GM19023 (cell line): ENCODE measurements around the gene C1QTNF1.
"Not testable (repeated sequence)": the region's sequence is repeated elsewhere in the genome, so short reads cannot be mapped to it uniquely, and the experiment has no call there.

Source experiments
- ATAC-seq: cut with Tn5 transposase; IDR thresholded peaks from one replicate; pipeline ENCODE4 v1.9.1; 2021; ENCODE audit warnings: mild to moderate bottlenecking, moderate library complexity; ENCODE audit not compliant: unreplicated experiment

The C1QTNF1 gene

DNA sequence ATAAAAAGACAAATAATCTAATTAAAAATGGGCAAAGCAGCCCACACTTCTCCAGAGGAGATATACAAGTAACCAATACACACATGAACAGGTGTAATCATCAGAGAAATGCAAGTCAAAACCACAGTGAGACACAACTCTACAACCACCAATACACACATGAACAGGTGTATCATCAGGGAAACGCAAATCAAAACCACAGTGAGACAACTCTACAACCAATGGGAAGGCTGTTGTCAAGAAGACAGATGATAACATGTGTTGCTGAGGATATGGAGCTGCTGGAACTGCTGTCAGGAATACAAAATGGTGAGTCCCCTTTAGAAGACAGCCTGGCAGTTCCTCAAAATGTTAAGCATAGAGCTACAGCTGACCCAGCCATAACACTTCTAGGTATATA, 28.2 kb downstream of the C1QTNF1 start:
- no peak for ATAC-seq

- ATAC-seq: no peak
Measured at GRCh38 chr17:79053251-79053925, 29.4 kb downstream of the C1QTNF1 start.

DNA sequence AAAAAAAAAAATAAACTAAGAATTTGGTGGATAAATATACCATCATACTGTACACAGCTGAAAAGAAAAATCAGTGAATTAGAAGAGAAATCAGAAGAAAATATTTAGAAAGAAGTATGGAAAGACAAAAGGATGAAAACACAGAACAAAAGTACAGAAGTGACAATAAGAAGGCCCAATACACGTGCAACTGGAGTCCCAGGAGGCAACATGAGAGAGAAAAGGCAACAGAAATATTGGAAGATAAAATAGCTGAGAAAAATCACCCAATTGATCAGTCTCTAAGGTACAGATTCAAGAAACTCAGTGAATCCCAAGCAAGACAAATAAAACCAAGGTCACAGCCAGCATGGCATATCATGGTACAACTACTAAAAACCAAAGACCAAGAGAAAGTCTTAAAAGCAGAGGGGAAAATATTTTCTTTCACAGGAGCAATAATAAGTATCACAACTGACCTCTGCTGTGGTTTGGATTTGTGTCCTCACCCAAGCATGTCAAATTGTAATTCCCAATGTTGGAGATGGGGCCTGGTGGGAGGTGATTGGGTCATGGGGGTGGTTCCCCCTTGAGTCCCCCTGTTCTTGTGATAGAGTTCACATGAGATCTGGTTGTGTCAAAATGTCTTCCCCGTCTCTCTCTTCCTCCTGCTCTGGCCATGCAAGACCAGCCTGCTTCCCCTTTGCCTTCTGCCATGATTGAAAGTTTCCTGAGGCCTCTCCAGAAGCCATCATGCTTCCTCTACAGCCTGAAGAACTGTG, 30.4 kb downstream of the C1QTNF1 start:
- no peak for ATAC-seq

DNA sequence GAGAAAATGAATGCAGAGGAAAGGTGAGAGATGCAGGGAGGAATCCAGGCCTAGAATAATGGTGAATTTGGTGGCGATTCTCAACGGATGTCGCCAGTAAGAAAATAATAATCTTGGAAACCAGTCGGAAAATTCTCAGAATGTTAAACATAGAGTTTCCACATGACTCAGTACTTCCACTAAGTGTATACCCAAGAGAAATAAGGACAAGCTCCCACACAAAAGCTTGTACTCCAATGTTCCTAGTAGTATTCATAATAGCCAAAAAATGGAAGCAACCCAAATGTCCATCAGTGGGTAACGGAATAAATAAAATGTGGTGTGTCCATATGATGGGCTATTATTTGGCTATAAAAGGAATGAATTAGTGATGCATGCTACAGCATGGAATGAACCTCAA, 31.2 kb downstream of the C1QTNF1 start:
- no peak for ATAC-seq

DNA sequence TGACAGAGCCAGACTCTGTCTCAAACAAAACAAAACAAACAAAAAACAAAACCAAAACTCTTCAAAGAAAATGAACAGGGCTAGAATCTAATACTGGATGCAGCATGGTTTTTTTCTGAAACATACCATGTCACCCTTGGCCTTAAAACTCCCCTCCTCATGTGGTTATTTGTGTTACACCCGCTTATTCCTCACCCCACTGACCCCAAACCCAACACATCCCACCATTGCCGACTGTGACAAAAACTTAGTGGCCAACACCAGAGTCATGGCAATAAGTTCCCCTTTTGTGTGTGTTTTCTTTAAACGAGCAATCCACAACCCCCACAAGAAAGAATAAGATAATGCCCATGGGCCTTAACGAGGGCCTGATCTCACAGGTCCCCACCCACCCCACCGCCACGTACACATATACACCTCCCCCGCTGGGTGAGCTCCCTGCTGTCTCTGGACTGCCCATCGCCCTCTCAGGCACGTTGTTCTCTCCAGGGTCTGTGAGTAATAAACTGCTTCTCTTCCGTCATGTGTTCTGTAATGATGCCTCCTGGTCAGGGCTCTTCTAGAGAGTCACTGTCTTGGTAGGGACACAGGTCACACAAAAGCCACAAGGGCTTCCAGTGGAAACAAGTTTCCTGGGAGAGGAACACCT, 33.9 kb downstream of the C1QTNF1 start:
- no peak for ATAC-seq

- ATAC-seq: no peak
Measured at GRCh38 chr17:79062691-79063090, 38.7 kb downstream of the C1QTNF1 start.

DNA sequence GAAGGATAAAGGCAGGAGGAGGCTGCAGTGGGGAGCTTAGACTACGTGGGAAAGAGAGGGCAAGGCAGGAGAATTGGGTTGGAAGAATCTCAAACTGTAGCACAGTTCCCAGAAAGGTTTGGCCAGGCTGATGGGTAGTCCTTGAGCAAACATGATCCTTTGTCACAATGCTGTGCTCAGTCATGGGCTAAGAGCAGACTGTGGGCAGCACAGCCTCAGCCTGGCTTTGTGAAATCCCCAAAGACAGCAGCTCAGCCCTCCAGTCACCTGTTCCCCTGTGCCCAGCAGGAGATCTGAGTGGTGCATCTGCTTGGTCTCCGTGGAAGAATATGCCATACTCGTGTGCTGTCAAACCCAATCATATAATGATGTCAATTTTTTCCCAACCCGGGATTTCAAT, 40.1 kb downstream of the C1QTNF1 start:
- ATAC-seq: no peak

GRCh38 chr17:79065105-79065670, 41.2 kb downstream of the C1QTNF1 start:
- no peak for ATAC-seq

GRCh38 chr17:79066963-79067362, 43.0 kb downstream of the C1QTNF1 start:
- ATAC-seq: no peak

DNA sequence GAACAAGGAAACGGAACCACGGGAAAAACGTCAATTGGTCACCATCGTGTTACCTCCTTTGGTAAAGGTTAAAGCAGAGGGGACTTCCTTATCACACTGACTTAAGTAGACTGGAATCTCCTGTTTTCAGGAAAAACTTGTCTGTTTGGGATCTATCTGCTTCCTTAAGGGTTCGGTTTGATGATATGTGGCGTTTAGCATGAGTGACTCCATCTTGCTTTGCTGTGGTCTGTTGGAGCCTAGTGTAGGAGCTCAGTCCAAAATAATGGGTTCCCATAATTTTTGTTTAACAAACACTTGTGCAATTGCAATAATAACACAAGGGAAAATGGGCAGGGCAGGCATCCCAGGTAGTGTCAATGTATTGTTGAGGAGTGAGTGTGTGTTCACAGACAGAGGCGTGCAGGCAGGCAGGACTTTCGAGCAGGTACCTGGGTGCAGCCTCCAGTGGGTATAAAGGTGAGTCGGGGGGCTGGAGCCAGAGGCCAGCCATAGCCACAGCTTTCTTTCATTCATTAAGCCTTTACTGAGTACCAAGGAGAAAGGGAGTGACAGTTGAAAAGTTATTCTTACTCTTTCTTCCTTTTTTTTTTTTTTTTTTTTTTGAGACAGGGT, 46.4 kb downstream of the C1QTNF1 start:
- ATAC-seq: no peak

DNA sequence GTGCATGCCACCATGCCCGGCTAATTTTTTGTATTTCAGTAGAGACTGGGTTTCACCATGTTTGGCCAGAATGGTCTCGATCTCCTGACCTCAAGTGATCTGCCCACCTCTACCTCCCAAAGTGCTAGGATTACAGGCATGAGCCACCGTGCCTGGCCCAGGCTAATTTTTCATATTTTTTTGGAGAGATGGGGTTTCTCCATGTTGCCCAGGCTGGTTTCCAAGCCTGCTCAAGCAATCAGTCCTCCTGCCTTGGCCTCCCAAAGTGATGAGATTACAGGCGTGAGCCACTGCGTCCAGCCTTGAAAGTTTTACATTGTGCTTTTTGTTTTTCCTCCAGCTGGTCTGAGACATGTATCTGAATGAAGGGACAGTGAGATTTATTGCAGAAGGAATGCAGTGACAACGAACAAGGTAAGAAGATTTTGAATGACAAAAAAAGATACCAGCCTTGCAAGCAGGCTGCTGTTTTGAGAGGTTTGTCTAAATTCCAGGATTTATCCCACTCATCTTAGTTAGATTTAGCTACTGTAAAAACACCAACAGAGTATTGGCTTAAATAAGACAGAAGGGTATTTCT, 47.3 kb downstream of the C1QTNF1 start:
- ATAC-seq: no peak

DNA sequence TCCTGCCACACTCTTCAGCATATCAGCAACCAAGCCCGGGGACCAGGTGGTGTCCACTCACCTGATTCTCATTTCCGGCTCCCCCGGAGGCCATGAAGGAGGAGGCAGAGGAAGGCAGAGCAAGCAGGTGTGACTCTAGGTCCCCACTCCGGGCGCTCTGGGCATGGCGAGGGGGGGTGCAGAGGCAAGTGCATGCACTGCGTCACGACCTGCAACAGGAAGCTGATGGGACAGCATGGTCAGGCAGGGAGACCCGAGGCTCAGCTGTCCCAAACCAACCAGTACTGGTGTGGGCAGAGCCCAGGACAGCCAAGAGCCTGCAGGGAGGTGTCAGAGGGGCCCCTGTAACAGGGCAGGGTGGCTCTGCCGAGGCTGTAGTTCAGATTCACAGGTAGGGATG, 48.6 kb downstream of the C1QTNF1 start:
- ATAC-seq: no peak

DNA sequence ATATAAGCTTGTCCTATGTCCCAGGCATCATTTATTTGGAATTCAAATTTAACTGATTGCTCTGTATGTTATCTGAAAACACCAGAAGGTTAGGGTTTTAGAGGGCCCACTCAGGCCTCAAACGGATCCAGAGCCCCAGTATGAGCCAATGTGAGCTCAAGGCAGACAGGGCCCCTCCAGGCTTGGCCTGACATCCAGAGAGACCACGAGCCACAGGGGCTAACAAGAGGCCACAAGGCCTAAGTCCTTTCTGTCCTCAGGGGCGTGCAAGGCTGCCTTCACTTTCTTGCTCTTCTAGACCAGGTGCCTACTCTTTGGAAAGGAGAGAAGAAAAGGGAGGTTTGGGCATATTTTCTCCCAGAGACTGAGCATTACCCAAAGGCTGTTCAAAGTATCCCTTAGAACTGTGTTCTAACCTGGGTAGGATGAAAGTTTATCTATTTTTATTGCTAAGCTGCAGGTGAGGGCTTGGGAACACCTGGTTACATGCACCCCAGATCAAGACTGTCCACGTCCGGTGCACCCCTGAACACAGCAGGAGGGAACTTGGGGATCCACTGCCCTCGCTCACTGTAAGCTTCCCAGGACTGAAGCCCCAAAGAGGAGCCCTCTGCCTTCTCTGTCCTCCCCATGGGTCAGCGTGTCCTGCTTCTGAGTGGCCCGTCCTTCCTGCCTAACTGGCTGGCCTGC, 49.2 kb downstream of the C1QTNF1 start:
- ATAC-seq: no peak

DNA sequence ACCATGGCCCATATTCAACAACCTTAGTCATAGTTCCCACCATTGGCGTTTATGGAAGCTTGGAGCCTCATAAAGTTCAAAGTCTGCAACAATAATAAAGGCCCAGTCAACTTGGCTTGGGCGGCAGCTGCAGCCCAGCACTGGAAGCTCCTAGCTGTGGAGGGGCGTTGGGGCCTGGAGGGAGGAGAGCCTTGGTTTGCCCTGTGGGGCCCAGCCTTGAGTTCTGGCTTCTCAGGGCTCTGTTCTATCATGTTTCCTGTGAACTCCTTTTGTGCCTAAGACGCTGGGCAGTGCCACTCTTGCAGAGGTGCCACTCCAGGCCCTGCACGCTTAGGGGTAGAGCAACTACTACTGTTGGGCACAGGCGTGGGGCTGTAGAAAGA, 49.7 kb downstream of the C1QTNF1 start:
- ATAC-seq: no peak

DNA sequence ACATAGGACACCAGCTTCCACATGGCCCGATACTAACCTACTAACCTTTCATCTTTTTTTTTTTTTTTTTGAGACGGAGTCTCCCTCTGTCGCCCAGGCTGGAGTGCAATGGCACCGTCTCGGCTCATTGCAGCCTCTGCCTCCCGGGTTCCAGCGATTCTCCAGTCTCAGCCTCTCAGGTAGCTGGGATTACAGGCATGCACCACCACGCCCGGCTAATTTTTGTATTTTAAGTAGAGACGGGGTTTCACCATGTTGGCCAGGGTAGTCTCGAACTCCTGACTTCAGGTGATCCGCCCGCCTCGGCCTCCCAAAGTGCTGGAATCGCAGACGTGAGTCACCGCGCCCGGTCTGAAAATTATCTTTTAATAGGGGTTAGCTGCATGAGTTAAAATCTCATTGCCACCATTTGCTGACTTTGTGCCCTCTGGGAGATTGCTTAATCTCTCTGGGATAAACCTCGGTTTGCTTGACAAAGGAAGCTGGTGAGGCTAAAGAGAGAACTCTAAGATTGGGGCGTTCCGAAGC, 50.2 kb downstream of the C1QTNF1 start:
- ATAC-seq: not testable (repeated sequence)

- ATAC-seq: peak; percentile 97
Measured at GRCh38 chr17:79074649-79075445, 50.9 kb downstream of the C1QTNF1 start, which contains the start of gene ENGASE. TSS of gene ENGASE (plus strand) at chr17:79074824. CDS start at chr17:79074945, 121 bp downstream.

DNA sequence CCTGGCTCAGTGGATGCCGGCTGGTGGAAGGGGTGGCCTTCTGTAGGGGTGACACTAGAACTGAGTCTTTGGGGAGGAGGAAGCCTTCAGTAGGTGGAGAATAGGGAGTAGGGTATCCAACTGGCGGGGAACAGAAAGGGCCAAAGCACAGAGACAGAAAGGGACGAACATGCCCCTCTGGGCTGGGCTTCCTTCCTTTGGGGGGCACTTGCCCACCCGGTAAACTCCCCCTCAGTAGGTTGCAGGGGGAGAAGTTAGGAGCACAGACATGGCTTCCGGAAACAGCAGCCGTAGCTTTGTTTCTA, 51.4 kb downstream of the C1QTNF1 start:
- ATAC-seq: peak; percentile 21

DNA sequence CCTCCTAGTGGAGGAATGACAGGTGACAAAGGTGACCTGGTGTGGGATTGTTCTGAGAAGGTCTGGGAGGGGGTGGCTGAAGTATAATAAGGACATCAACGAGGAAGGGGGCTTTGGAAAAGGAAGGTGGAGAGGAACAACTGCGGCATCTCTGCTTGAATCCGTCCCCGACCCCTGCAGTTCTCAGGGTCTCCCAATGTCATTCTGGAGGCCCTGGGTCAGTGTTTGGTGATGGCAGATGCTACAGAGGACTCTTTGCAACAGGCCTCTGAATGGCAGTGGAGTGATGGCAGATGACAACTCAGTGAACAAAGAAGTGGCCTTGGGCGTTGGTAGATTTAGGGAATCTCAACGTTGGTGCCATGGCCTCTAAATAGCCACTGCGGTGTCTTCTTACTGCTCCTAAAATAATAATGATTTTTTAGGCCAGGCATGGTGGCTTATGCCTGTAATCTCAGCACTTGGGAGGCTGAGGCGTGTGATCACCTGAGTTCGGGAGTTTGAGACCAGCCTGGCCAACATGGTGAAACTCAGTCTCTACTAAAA, 52.0 kb downstream of the C1QTNF1 start:
- no peak for ATAC-seq

DNA sequence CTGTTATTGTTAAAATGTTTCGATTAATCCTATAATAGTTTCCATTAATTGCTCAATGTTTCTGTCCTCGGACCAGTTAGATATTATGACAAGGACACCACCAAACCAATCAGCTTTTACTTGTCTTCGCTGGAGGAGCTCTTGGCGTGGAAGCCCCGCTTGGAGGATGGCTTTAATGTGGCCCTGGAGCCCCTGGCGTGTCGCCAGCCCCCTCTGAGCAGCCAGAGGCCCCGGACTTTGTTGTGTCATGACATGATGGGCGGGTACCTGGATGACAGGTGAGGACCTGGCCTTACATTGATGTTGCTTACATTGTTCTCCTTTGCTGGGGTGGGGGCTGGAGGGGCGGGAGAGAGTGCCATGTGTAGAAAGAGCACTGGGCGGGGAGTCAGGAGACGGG, 53.6 kb downstream of the C1QTNF1 start:
- ATAC-seq: no peak
